Activated CD4-positive, alpha-beta T cell treated with anti-CD3 and anti-CD28 coated beads, Interleukin-2, amount 50 U/mL, for 48 hours (primary cell): ENCODE measurements around the gene ZSCAN21.

Source experiments
- DNase-seq, 2 experiments: peaks; one replicate each; pipeline ENCODE4 v3.0.0-alpha.2; 2020

The ZSCAN21 gene

DNA sequence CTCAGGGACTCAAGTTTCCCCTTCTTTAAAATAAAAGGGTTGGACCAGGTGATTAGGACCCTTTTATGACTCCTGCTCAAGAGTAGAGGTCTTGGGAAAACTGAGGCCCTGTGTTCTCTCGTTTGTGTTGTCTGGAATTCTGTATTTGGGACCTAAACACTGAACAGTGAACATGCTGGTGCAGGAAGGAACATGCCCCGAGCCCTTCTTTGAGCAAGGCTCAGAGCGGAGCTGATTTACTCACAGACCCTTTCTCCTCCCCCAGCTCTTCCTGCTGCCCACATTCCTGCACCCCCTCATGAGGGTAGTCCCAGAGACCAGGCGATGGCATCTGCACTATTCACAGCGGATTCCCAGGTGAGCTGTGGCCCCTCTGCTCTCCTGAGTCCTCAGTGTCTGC is 20.0 kb upstream of the ZSCAN21 start:
- DNase-seq = no peak

DNA sequence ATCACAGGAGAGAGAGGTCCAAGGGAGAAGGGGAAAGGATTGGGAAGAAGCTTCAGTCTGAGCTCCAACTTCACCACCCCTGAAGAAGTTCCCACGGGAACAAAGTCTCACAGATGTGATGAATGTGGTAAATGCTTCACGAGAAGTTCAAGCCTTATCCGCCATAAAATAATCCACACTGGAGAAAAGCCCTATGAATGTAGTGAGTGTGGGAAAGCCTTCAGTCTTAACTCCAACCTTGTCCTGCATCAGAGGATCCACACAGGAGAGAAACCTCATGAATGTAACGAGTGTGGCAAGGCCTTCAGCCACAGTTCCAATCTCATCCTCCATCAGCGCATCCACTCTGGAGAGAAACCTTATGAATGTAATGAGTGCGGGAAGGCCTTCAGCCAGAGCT is 16.0 kb upstream of the ZSCAN21 start:
- DNase-seq = no peak

DNA sequence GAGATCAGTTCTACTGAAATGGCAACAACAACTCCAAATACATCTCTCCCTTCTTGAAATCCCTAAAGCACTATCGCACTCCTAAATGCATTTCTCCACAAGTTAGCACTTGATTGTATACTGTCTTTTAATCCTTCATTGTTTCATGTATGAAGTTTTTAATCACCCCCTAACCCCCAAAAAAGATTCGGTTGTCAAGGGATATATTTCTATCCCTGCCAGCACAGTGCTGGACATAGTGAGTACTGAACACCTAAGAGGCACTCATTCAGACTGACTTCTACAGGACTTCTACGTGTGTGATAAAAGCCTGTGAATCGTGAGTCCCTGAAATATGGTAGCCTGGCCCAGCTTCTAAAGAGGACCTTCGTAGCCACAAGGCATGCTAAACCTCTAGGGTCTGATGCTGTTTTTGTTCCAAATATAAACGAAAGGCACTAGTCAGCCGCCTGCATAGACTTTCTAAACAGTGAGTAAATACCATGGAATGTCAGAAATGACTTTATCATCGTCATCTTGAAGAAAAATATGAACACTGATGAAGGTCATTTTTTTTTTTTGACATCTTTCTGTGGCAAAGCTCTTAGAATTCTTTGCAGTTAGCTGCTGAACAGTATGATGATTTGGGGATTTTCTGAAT is 14.6 kb upstream of the ZSCAN21 start:
- DNase-seq = no peak

DNA sequence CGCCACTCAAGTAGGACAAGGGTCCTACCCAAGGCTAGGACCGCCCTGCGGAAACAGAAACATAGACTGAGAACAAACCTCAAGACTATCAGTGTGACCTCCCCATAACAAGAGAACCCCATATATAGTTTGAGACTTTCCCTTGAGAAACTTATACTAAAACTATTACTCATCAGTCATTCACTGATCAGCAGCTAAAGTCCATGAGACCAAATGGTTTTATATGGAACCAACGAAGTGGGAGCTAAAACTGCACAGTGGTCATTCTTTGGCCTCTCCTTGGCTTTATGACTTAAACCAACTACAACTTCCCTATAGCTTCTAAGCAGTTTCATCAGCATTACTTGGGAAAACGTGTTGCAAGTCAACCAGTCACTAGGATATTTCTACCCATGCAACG is 13.7 kb upstream of the ZSCAN21 start:
- no peak for DNase-seq

DNA sequence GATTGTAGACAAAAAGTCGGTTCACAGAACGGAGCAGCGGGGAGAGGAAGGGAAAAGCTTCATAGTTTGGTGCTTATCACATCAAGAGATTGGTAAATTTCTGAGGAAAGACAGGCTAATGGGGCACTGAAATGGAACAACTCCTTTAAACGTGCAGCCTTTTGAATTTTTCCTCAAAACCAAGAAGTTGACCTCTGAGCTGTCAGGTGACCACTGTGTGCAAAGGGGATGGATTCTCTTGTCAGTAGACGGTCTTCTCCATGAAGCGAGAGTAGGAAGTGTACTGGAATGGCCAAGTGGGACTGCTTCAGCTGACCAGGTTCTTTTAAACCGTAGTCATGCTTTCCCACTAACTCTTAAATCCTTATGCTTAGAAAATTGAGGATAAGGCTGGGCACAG is 11.2 kb upstream of the ZSCAN21 start:
- no peak for DNase-seq

DNA sequence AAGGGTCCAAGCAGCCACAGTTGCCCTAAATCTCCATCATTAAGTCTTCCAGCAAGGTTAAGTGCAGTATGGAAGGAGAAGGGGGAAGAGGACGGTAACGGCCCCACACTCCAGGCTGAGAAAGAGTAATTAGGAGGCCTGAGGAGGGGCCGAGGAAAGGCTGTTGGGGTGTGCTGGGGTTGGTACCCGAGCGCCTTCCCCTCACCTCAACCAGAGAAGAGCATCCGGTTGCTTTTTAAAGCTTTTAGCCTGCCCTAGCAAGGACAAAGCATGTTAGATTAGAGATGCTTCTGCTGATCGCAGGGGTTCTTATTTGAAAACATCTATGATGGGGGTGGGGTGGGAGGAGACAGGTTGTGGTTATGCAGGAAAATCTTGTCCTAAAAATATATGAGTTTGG is 9.0 kb upstream of the ZSCAN21 start:
- no peak for DNase-seq

DNA sequence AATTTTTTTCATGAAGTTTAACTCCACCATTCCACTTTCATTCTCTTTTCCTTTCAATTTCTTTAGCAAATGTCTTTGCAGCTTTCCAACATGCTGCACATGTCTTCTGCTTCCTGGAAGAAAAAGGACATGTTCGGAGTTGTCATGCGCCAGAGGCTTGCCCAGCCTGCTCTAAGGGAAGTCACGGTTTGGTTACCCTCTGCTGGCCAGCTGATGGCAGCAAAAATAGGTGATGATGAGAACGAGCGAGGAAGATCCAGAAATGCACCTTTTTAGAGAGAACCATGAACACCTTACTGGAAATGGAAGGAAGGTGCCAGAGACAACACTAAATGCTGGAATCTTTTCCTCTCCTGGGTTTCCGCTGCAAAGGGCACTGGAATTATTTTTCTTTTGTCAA is 4.9 kb upstream of the ZSCAN21 start:
- no peak for DNase-seq

DNA sequence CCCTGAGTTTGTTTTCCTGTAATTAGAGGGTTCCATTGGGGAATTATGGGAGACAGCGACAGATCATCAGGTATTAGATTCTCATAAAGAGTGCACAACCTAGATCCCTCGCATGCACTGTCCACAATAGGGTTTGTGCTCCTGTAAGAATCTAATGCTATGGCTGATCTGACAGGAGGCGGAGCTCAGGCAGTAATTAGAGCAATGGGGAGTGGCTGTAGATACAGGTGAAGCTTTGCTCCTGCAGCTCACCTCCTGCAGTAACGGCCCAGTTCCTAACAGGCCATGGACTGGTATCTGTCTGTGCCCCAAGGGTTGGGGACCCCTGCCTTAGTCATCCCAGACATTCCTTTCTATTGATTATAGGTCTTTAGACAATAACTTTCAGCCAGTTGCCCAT is 894 bp upstream of the ZSCAN21 start:
- DNase-seq = no peak

DNA sequence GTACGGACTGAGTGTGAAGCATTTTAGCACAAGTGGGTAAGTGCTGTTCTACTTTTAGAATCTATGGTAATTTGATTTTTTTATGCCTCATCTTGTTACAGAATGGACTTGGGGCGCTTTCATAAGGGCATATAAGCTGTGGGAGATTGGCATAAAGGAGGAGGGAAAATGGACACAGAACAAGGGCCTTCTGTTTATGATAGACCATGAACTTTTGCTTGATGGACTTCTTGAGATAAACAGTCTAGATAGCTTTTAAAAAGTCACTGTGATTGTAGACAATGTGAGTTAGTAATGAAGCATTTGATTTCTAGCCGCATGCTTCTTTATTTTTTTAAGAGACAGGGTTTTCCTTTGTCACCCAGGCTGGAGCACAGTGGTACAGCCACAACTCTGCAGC is 2.0 kb downstream of the ZSCAN21 start:
- no peak for DNase-seq

DNA sequence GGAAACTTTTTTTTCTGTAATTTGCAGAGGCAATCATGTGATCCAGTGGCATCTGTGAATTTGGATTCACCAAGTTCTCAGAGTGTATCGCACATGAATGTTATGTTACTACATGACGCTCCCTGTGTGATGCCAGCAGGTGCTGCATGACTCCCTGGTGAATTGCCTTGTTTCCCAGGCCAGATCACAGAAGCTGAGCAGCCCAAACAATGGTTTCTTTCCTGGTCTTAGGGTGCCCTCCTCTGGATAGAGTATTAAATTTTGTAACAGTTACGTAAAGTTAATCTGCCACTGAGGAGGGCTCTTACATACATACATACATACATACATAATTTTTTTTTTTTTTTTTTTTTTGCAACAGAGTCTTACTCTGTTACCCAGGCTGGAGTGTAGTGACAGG is 3.6 kb downstream of the ZSCAN21 start:
- DNase-seq = no peak

DNA sequence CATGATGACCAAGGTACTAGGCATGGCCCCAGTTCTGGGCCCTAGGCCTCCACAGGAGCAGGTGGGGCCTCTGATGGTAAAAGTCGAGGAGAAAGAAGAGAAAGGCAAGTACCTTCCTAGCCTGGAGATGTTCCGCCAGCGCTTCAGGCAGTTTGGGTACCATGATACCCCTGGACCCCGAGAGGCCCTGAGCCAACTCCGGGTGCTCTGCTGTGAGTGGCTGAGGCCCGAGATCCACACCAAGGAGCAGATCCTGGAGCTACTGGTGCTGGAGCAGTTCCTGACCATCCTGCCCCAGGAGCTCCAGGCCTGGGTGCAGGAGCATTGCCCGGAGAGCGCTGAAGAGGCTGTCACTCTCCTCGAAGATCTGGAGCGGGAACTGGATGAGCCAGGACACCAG is 7.4 kb downstream of the ZSCAN21 start:
- no peak for DNase-seq

DNA sequence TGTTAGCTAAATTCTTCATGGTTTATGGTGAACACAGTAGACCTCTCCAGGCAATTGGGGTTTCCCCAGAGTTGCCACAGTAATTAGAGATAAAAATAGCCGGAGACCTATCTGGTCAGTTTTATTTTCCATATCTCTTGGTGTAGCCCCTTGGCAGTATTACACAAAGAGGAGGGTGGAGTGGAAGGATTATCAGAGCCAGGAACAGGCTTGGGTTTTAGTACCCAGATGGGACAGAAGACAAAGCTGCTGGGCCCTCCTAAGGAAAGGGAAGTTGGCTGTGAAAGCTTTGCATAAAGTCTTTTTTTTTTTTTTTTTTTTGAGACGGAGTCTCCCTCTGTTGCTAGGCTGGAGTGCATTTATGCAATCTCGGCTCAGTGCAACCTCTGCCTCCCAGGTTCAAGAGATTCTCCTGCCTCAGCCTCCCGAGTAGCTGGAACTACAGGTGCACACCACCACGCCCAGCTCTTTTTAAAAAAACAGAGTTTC is 9.7 kb downstream of the ZSCAN21 start:
- no peak for DNase-seq

DNA sequence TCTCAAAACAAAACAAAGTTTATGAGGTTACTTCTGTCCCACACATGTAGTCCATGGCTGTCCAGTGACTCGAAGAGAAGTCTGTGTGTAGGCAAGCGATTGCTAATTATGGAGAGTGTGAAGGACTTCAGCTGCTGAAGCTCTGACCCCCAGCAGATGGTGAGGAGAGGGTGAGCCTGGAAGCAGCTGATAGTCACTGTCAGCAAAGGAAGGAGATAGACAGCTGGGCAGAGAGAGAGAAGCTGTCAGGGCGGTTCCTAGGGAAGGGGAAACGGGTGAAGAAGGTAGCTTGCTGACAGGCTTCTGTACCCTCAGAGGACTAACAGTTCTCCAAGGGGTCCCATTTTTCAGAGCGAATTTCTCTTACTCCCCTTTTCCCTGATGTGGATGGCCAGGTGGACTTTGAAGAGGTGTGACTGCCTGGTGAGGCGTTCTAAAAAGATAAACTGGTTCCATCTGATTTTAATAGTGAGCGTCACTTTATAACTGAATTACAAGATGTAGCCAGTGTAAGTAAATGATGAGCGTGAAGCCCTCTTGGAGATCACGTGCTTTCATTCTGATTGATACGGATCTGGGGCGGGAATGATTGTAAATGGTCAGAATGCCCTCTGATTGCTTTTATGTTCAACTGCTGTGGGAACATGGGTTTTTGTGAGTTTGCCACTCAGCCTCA is 12.1 kb downstream of the ZSCAN21 start:
- no peak for DNase-seq

DNA sequence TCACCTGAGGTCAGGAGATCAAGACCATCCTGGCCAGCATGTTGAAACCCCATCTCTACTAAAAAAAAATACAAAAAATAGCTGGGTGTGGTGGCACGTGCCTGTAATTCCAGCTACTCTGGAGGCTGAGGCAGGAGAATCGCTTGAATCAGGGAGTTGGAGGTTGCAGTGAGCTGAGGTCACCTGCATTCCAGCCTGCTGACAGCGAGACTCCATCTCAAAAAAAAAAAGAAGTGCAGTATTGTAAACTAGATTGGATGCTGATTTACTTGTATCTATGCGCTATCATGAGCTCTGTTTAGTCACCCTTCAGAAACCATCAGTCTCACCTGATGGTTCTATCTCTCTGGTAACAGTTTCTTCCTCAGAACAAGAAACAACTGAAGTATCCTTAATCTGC is 13.8 kb downstream of the ZSCAN21 start:
- no peak for DNase-seq

DNA sequence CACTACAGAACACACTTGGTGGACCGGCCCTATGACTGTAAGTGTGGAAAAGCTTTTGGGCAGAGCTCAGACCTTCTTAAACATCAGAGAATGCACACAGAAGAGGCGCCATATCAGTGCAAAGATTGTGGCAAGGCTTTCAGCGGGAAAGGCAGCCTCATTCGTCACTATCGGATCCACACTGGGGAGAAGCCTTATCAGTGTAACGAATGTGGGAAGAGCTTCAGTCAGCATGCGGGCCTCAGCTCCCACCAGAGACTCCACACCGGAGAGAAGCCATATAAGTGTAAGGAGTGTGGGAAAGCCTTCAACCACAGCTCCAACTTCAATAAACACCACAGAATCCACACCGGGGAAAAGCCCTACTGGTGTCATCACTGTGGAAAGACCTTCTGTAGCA is 14.6 kb downstream of the ZSCAN21 start:
- no peak for DNase-seq

DNA sequence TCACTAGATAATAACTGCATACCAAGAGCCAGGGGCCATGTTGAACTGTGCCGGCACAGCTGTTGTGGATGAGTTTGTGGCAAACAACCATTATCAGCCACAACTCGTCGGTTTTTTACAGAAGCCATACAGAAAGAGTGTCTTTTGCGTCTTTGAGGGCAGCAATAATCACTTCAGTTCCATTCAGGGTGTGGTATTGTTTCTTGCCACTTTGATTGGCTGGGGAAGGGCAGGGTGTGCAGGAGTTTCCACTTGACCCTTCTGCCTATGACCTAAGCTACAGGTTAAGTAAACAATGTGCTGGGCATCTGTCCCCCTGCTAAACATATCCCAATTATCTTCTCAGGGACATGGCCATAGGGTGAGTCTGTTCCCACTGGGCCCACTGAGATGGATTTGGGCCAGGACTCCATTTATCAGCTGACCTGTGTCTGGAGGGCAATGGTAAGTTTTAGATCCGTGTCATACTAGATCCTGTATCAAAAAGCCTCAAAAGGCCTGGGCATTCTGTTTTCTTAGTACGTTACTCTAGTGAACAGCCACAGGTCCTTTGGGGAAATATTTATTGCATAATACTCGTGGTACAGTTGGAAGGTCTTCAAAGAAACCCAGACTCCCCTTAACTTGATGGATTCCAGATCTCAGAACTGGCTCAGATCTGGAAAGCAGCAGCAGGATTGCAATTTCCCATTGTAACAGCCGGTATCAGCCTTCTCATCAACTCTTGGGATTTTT is 16.0 kb downstream of the ZSCAN21 start:
- no peak for DNase-seq

DNA sequence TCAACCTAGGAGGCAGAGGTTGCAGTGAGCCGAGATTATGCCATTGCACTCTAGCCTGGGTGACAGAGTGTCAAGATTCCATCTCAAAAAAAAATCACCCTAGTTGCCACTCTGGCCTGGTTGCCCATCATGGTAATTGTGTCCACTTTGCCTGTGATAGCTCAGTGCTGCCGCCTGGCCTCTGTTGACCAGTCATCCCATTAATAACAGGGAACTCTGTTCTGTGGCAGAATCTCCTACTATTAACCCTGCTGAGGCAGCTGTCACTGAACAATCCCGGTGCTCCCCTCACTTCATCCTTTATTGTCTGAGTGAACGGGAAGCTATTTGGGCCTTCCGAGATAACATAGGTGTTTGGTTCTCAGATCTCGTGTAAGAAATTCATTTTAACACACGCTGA is 17.4 kb downstream of the ZSCAN21 start:
- DNase-seq = no peak

DNA sequence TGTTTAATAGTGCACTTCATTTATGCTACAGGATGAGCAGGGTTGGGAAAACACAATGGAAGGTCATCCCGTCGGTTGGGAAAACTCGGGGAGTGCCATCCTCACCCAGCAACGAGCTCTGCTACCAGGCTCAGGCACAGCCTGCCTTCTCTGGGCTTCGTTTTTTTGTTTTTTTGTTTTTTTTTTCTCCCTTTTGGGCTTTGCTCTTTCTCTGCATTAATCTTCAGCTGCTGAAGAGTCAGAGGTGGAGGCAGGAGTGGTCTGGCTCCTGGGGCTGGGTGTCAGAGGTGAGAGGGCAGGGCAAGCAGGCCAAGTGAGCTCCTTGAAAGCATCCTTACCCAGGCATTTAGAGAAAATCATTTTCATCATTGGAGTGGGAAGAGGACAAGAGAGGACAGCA is 20.4 kb downstream of the ZSCAN21 start:
- DNase-seq = no peak

DNA sequence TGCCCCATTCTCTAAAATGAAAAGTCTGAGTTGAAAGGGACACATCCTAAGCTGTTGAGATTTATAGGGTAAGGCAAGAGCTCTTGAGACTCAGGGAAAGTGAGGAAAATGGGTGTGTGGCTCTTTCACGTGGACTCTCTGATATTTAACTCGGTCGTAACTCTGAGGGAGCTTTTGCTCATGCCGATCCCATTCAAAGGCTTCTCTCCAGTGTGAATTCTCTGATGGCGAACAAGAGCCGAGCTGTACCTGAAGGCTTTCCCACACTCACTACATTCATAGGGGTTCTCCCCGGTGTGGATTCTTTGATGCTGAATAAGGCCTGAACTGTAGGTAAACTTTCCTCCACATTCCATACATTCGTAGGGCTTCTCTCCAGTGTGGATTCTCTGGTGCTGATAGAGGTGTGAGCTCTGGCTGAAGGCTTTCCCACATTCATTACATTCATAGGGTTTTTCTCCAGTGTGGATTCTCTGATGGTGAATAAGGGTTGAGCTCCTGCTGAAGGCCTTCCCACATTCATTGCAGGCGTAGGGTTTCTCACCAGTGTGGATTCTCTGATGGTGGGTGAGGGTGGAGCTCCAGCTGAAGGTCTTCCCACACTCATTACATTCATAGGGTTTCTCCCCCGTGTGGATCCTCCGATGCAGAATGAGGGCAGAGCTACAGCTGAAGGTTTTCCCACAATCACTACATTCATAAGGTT is 21.6 kb downstream of the ZSCAN21 start:
- no peak for DNase-seq

DNA sequence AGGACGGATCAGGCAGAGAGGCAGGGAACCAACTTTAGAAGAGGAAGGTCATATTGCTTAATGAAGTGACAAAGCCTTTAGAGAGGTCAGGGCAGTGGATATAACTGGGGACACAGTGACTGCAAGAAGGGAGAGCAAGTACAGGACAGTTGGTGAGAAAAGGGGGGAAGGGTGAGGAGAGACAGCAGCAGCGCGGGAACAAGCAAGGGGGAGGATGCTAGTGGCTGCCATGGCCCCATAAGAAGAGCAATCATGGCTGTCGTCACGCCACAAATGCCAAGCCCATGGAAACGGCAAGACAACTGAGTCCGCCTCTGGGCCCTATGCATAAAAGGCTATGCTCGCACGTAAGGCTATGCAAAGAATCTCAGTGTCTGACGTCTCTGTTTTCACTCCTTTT is 22.9 kb downstream of the ZSCAN21 start:
- no peak for DNase-seq

DNA sequence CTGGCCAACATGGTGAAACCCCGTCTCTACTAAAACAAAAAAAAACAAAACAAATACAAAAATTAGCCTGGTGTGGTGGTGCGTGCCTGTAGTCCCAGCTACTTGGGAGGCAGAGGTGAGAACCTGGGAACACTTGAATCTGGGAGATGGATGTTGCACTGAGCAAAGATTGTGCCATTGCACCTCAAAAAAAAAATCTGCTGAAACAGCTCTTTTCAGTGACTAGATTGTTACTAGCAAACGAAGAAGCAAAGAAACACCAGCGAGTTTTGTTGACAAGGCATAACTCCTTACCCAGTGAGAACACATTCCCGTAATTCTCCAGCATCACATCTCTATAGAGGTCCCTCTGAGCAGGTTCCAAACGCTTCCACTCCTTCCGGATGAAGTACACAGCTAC is 25.3 kb downstream of the ZSCAN21 start:
- DNase-seq = no peak

DNA sequence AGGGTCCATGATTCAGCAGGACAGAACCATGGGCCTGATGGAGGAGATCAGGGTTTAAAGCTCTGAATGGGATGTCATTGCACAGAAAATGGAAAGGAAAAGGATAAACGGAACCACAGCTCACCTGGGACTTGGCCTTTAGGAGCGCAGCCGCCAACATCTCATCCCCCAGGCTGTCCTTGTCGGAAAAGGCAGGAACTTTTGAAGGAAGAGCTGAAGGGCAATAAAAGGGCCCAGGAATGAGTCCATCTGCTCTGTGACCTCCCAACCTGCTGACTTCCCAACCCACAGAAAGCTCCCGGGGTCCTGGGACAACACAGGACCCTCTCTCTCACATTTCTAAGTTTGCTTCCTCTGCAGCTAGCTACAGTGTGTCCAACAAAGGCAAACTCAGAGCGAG is 25.8 kb downstream of the ZSCAN21 start:
- DNase-seq = no peak

DNA sequence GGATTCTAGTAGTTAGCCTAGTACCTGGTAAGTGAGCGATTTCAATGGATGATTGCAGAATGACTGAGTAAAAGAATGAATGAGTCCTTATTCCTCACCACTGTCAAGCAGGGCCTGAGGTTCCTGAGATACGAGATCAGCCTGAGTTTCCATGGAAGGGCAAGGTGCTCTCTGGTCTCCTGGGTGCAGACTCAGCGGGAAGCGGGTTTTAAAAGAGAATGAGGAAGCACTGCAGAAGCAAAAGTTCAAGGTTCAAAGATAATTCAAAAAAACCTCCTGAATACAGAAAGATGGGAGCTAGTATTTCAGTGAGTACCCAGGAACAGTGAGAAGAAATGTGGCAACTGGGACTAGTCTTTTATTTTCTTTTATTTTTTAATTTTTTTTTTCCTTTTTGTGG is 27.6 kb downstream of the ZSCAN21 start:
- no peak for DNase-seq
